GM21528 (cell line): Measurements from ENCODE around the gene DPY30.

Source experiments
- ATAC-seq: cut with Tn5 transposase; IDR thresholded peaks from one replicate; pipeline ENCODE4 v1.9.1; 2021; ENCODE audit warnings: mild to moderate bottlenecking, moderate library complexity; ENCODE audit not compliant: unreplicated experiment, low FRiP score

The DPY30 gene

DNA sequence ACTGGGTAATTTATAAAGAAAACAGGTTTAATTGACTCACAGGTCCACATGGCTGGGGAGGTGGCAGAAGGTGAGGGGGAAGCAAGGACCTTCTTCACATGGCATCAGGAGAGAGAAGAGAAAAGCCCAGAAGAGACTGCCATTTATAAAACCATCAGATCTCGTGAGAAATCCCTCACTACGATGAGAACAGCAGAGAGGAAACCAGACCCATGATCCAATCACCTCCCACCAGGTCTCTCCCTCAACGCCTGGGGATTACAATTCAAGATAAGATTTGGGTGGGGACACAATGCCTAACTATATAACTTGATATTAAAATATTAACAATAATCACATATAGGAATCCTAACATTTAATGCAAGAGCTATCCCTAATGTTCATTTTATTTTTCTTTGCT is 60.6 kb downstream of the DPY30 start:
- no peak for ATAC-seq

DNA sequence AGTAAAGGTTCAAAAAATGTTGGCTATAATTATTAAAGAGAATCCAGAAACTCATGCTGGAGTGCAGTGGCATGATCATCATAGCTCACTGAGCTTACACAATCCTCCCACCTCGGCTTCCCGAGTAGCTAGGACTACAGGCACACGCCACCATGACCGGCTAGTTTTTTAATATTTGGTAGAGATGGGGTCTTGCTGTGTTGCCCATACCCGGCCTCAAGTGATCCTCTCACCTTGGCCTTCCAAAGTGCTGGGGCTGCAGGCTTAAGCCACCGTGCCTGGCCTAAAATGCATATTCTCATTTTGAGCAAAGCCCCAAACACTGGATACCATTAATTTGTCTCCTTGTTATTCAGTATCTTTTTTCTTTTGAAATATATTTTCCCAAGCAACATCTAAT is 61.2 kb downstream of the DPY30 start:
- ATAC-seq, result no peak
